Measurements from ENCODE around the gene PPP1R1A.

Gene PPP1R1A

GRCh38 chr12:54588110-54588889, at the start of gene PPP1R1A:
TSS of gene PPP1R1A (minus strand) at chr12:54588659. CDS start at chr12:54588488, 171 bp downstream.
- DNase-seq, result no peak

- no peak for DNase-seq
These were observed 46.3 kb upstream of the PPP1R1A start, which contains the start of gene LACRT for GRCh38 chr12:54634795-54635194. TSS of gene LACRT (minus strand) at chr12:54634895. CDS start at chr12:54634841, 54 bp downstream.

GRCh38 chr12:54631988-54632728, 43.7 kb upstream of the PPP1R1A start:
- no peak for DNase-seq

GRCh38 chr12:54631551-54631950, 43.1 kb upstream of the PPP1R1A start:
- DNase-seq, result no peak

- no peak for DNase-seq
These were observed 41.5 kb upstream of the PPP1R1A start for GRCh38 chr12:54629925-54630324.

- DNase-seq, result no peak
These were observed 39.9 kb upstream of the PPP1R1A start for GRCh38 chr12:54628186-54628846.

- no peak for DNase-seq
These were observed 38.8 kb upstream of the PPP1R1A start for GRCh38 chr12:54627304-54627703.

- no peak for DNase-seq
These were observed 37.1 kb upstream of the PPP1R1A start for GRCh38 chr12:54625598-54625997.

- no peak for DNase-seq
These were observed 36.1 kb upstream of the PPP1R1A start for GRCh38 chr12:54624315-54625279.

GRCh38 chr12:54622463-54623183, 34.2 kb upstream of the PPP1R1A start:
- no peak for DNase-seq

GRCh38 chr12:54616933-54617680, 28.6 kb upstream of the PPP1R1A start:
- DNase-seq, result no peak

- DNase-seq, result no peak
These were observed 23.8 kb upstream of the PPP1R1A start for GRCh38 chr12:54612225-54612750.

- DNase-seq, result no peak
These were observed 23.3 kb upstream of the PPP1R1A start for GRCh38 chr12:54611715-54612149.

GRCh38 chr12:54608769-54609168, 20.3 kb upstream of the PPP1R1A start:
- DNase-seq, result no peak

- no peak for DNase-seq
These were observed 19.7 kb upstream of the PPP1R1A start for GRCh38 chr12:54608156-54608555.

- no peak for DNase-seq
These were observed 18.1 kb upstream of the PPP1R1A start for GRCh38 chr12:54606556-54606955.

GRCh38 chr12:54605138-54605970, 16.9 kb upstream of the PPP1R1A start:
- no peak for DNase-seq

GRCh38 chr12:54604436-54604835, 16.0 kb upstream of the PPP1R1A start:
- DNase-seq, result no peak

GRCh38 chr12:54603872-54604271, 15.4 kb upstream of the PPP1R1A start:
- no peak for DNase-seq
